Caco-2 (cell line): ENCODE measurements around the gene CPVL. TPM values are rescaled to one million over a fixed set of nuclear protein-coding genes. Genes with fewer than 3 reads are reported as not detected.

ENCODE experiments used
- BruUV-seq: library from RNA; stranded (reverse); fragments of 400-500 nt; replicated peaks from 2 replicates; lab custom pipeline; 2021; lab: Mats Ljungman, UMichigan
- CTCF ChIA-PET: fragments of 300-600 bp; sonication (Branson Sonifier 250); formaldehyde crosslinking; loops from one replicate; lab custom pipeline; 2022; ENCODE audit warnings: antibody characterized with exemption; lab: Charles Lee
- POLR2A ChIA-PET: fragments of 300-600 bp; sonication (Branson Sonifier 250); formaldehyde crosslinking; loops from one replicate; lab custom pipeline; 2022; ENCODE audit warnings: antibody characterized with exemption; lab: Charles Lee
- DNase-seq, 2 experiments: peaks; one replicate each; pipeline versions ENCODE4 v3.0.0 to v3.0.0-alpha.2; 2020 to 2022
- H3K27me3 ChIP-seq: replicated peaks from 2 replicates; pipeline ENCODE4 v1.6.0; 2011; ENCODE audit warnings: low read length; ENCODE audit not compliant: control insufficient read depth, insufficient read depth
- H3K36me3 ChIP-seq: 2 replicates; pipeline ENCODE4 v1.5.1; 2011; ENCODE audit warnings: low read length; ENCODE audit not compliant: control insufficient read depth, insufficient read depth
- H3K4me1 ChIP-seq: fragments of 250-450 bp; sonication (Bioruptor Pico); 2 replicates; pipeline ENCODE4 v1.5.1; 2020; ENCODE audit warnings: mild to moderate bottlenecking
- H3K4me3 ChIP-seq: 2 replicates; pipeline ENCODE4 v1.5.1; 2011; ENCODE audit warnings: low read depth, mild to moderate bottlenecking, control low read depth, low read length
- H3K9me3 ChIP-seq: fragments of 250-450 bp; sonication (Bioruptor Pico); 2 replicates; pipeline ENCODE4 v1.5.1; 2020; ENCODE audit warnings: mild to moderate bottlenecking, moderate library complexity
- H3K27ac Mint-ChIP-seq: one replicate; pipeline ENCODE4 v1.8.0; 2022; ENCODE audit warnings: mixed read lengths; ENCODE audit not compliant: unreplicated experiment
- H3K27me3 Mint-ChIP-seq: one replicate; pipeline ENCODE4 v1.8.0; 2022; ENCODE audit warnings: mixed read lengths; ENCODE audit not compliant: insufficient read depth, unreplicated experiment
- H3K36me3 Mint-ChIP-seq: one replicate; pipeline ENCODE4 v1.8.0; 2022; ENCODE audit warnings: mild to moderate bottlenecking, mixed read lengths; ENCODE audit not compliant: insufficient read depth, unreplicated experiment
- H3K4me1 Mint-ChIP-seq: one replicate; pipeline ENCODE4 v1.8.0; 2022; ENCODE audit warnings: low read depth, mixed read lengths; ENCODE audit not compliant: unreplicated experiment
- H3K4me3 Mint-ChIP-seq: one replicate; pipeline ENCODE4 v1.8.0; 2022; ENCODE audit warnings: mild to moderate bottlenecking, moderate library complexity, mixed read lengths; ENCODE audit not compliant: unreplicated experiment
- H3K9me3 Mint-ChIP-seq: one replicate; pipeline ENCODE4 v1.8.0; 2022; ENCODE audit warnings: mixed read lengths; ENCODE audit not compliant: unreplicated experiment
- CTCF ChIP-seq, 2 experiments: fragments of 200-600 bp in 1 of 2; IDR thresholded peaks; 1 replicate in 1 of 2; 2 replicates in 1 of 2; pipeline versions ENCODE4 v1.5.1 to v1.8.0; 2011 to 2022; ENCODE audit warnings: antibody characterized with exemption in 1 of 2, control low read depth in 1 of 2, inconsistent platforms in 1 of 2, low read depth in 1 of 2, low read length in 1 of 2, mild to moderate bottlenecking in 1 of 2, moderate library complexity in 1 of 2; ENCODE audit not compliant: insufficient read depth in 1 of 2, severe bottlenecking in 1 of 2, unreplicated experiment in 1 of 2
- intact Hi-C: fragments of 100-400 bp; cut with micrococcal nuclease; formaldehyde crosslinking; loops from one replicate; pipeline ENCODE4 v1.10.0; 2022; ENCODE audit not compliant: unreplicated experiment
- total RNA-seq: library from RNA; stranded (reverse); gene quantifications from 2 replicates; pipeline ENCODE4 v1.2.3, GENCODE V29; 2022

Gene CPVL
- total RNA-seq, 1 experiment from 2014 or later = 109 TPM

GRCh38 chr7:28958235-28958979, 187.9 kb downstream of the CPVL start, which contains the start of gene TRIL:
Gene TRIL (minus strand): TSS chr7:28958330. CDS start chr7:28958046, 284 bp downstream.
- POLR2A ChIA-PET = interaction anchor here (0.7 kb wide), 1 partner anchor 148 kb away, joined by 4 read pairs; no protein-coding TSS in a partner anchor
- no peak for DNase-seq
- no peak for TF ChIP-seq CTCF (IDR thresholded peaks at IDR 0.05; ENCODE audit: insufficient read depth in 1 of 2, low read depth in 1 of 2, low read length in 1 of 2, severe bottlenecking in 1 of 2, unreplicated experiment in 1 of 2)
- CTCF ChIA-PET = interaction anchor here (0.7 to 3.3 kb wide), 2 partner anchors 66 to 149 kb away, joined by 3 to 76 read pairs; no protein-coding TSS in a partner anchor
- H3K27ac Mint-ChIP-seq = peak within 1 kb of the TSS; percentile 63
- peak within 1 kb of the TSS; percentile 73 for H3K4me3 Mint-ChIP-seq
- H3K27me3 Mint-ChIP-seq = no peaks in the 10 kb centered on the region
- H3K4me1 ChIP-seq = peaks cover 18% of the 10 kb centered on the region; the same call in 1 of the 2 replicates
- peak within 1 kb of the TSS; percentile 65 for H3K4me3 ChIP-seq
- no peaks in the 10 kb centered on the region for H3K9me3 Mint-ChIP-seq
- peaks cover 17% of the 10 kb centered on the region for H3K4me1 Mint-ChIP-seq
- no peaks in the 10 kb centered on the region for H3K36me3 ChIP-seq
- no TSS peak for BruUV-seq
- no peaks in the 10 kb centered on the region for H3K36me3 Mint-ChIP-seq
- H3K27me3 ChIP-seq = no peaks in the 10 kb centered on the region
- no peaks in the 10 kb centered on the region for H3K9me3 ChIP-seq
- intact Hi-C loops = no loop called here

GRCh38 chr7:28957751-28958234, 188.5 kb downstream of the CPVL start:
- ChIA-PET CTCF (interaction anchor here (1.7 to 3.3 kb wide), 4 partner anchors 31 to 149 kb away, joined by 7 to 76 read pairs (median 38); no protein-coding TSS in a partner anchor), POLR2A (no interaction called here)
- no peaks in the 10 kb centered on the region for H3K36me3 Mint-ChIP-seq
- Histone ChIP-seq H3K4me3 (0 out of 2 replicates have a peak overlapping the region, but pooled peaks have one; percentile 65), H3K27me3 (no peaks in the 10 kb centered on the region), H3K9me3 (no peaks in the 10 kb centered on the region), H3K36me3 (no peaks in the 10 kb centered on the region), H3K4me1 (peaks cover 18% of the 10 kb centered on the region; the same call in 1 of the 2 replicates)
- H3K27me3 Mint-ChIP-seq = no peaks in the 10 kb centered on the region
- BruUV-seq = no TSS peak
- H3K9me3 Mint-ChIP-seq = no peaks in the 10 kb centered on the region
- no peak for TF ChIP-seq CTCF (IDR thresholded peaks at IDR 0.05; ENCODE audit: insufficient read depth in 1 of 2, low read depth in 1 of 2, low read length in 1 of 2, severe bottlenecking in 1 of 2, unreplicated experiment in 1 of 2)
- peaks cover 17% of the 10 kb centered on the region for H3K4me1 Mint-ChIP-seq
- no peak for DNase-seq
- peak overlapping the region; percentile 63 for H3K27ac Mint-ChIP-seq
- peak overlapping the region; percentile 73 for H3K4me3 Mint-ChIP-seq
- intact Hi-C loops = no loop called here

- Histone ChIP-seq H3K27me3 (no peaks in the 10 kb centered on the region), H3K9me3 (no peaks in the 10 kb centered on the region), H3K4me1 (peaks cover 18% of the 10 kb centered on the region; the same call in 1 of the 2 replicates), H3K4me3 (peak overlapping the region; percentile 65), H3K36me3 (no peaks in the 10 kb centered on the region)
- H3K4me3 Mint-ChIP-seq = peak overlapping the region; percentile 73
- CTCF ChIA-PET = interaction anchor here (0.8 to 3.3 kb wide), 15 partner anchors 10 to 451 kb away, joined by 3 to 76 read pairs (median 7); no protein-coding TSS in a partner anchor
- no peaks in the 10 kb centered on the region for H3K36me3 Mint-ChIP-seq
- H3K27me3 Mint-ChIP-seq = no peaks in the 10 kb centered on the region
- H3K27ac Mint-ChIP-seq = peak overlapping the region; percentile 63
- POLR2A ChIA-PET = interaction anchor here (0.8 to 1.0 kb wide), 2 partner anchors 142 to 233 kb away, joined by 3 to 4 read pairs; no protein-coding TSS in a partner anchor
- no peak for TF ChIP-seq CTCF (IDR thresholded peaks at IDR 0.05; ENCODE audit: insufficient read depth in 1 of 2, low read depth in 1 of 2, low read length in 1 of 2, severe bottlenecking in 1 of 2, unreplicated experiment in 1 of 2)
- intact Hi-C loops = no loop called here
- peak in 1 of 2 experiments; percentile 26 for DNase-seq
- H3K9me3 Mint-ChIP-seq = no peaks in the 10 kb centered on the region
- BruUV-seq = no TSS peak
- H3K4me1 Mint-ChIP-seq = peaks cover 17% of the 10 kb centered on the region
Measured at GRCh38 chr7:28957064-28957750, 189.1 kb downstream of the CPVL start.
